Left ventricle myocardium inferior (tissue), 1 donor: ENCODE data around the gene FOXK2. TPM values are rescaled to one million over a fixed set of nuclear protein-coding genes. Genes with fewer than 3 reads are reported as not detected.

ENCODE experiments used
- DNase-seq: peaks from one replicate; pipeline ENCODE4 v3.0.0-alpha.2; 2020
- H3K27ac ChIP-seq: fragments of 200-600 bp; replicated peaks from 2 replicates; pipeline ENCODE4 v1.8.0; 2021
- H3K27me3 ChIP-seq: fragments of 200-600 bp; 2 replicates; pipeline ENCODE4 v1.8.0; 2021; ENCODE audit warnings: low read depth
- H3K36me3 ChIP-seq: fragments of 200-600 bp; 2 replicates; pipeline ENCODE4 v1.8.0; 2021
- H3K4me1 ChIP-seq: fragments of 200-600 bp; 2 replicates; pipeline ENCODE4 v1.8.0; 2021
- H3K4me3 ChIP-seq: fragments of 200-600 bp; 2 replicates; pipeline ENCODE4 v1.8.0; 2021; ENCODE audit warnings: mild to moderate bottlenecking, moderate library complexity
- H3K9me3 ChIP-seq: fragments of 200-600 bp; replicated peaks from 2 replicates; pipeline ENCODE4 v1.8.0; 2021
- intact Hi-C: fragments of 100-400 bp; cut with micrococcal nuclease; formaldehyde crosslinking; loops from one replicate; pipeline ENCODE4 v1.11.0; 2022
- total RNA-seq: library from RNA; stranded (reverse); fragmentation: NEBNext Ultra II Directional; extraction: Animal tissue kit (Norgen Biotek cat#: 25700); gene quantifications from one replicate; pipeline ENCODE4 v1.2.1, GENCODE V29; 2021
- TF ChIP-seq, protein P1 (sequence below): fragments of 200-600 bp; IDR thresholded peaks from 2 replicates; pipeline ENCODE4 v1.8.0; 2021; ENCODE audit warnings: antibody characterized with exemption, mild to moderate bottlenecking, borderline replicate concordance
- donor health status: DM: no; HTN: yes; CAD: no; lungs with severe emphysema.

FOXK2 gene
- total RNA-seq, 1 donor from 2014 or later = 41.6 TPM

- DNase-seq = no peak
- no peak overlapping the region for H3K4me3 ChIP-seq
- intact Hi-C loops = no loop called here
- H3K27ac ChIP-seq = peak overlapping the region; percentile 90
- H3K4me1 ChIP-seq = peaks cover 93% of the 10 kb centered on the region
- H3K27me3 ChIP-seq = no peaks in the 10 kb centered on the region
- no peaks in the 10 kb centered on the region for H3K9me3 ChIP-seq
- TF ChIP-seq, protein P1, sequence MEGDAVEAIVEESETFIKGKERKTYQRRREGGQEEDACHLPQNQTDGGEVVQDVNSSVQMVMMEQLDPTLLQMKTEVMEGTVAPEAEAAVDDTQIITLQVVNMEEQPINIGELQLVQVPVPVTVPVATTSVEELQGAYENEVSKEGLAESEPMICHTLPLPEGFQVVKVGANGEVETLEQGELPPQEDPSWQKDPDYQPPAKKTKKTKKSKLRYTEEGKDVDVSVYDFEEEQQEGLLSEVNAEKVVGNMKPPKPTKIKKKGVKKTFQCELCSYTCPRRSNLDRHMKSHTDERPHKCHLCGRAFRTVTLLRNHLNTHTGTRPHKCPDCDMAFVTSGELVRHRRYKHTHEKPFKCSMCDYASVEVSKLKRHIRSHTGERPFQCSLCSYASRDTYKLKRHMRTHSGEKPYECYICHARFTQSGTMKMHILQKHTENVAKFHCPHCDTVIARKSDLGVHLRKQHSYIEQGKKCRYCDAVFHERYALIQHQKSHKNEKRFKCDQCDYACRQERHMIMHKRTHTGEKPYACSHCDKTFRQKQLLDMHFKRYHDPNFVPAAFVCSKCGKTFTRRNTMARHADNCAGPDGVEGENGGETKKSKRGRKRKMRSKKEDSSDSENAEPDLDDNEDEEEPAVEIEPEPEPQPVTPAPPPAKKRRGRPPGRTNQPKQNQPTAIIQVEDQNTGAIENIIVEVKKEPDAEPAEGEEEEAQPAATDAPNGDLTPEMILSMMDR = no peak
- no peaks in the 10 kb centered on the region for H3K36me3 ChIP-seq
These were observed 5.0 kb downstream of the FOXK2 start for GRCh38 chr17:82524540-82524939.

- H3K27ac ChIP-seq = peak overlapping the region; percentile 90
- H3K27me3 ChIP-seq = no peaks in the 10 kb centered on the region
- intact Hi-C loops = no loop called here
- H3K4me1 ChIP-seq = peaks cover 97% of the 10 kb centered on the region
- TF ChIP-seq, protein P1 = no peak
- no peaks in the 10 kb centered on the region for H3K9me3 ChIP-seq
- H3K36me3 ChIP-seq = no peaks in the 10 kb centered on the region
- no peak for DNase-seq
- no peak overlapping the region for H3K4me3 ChIP-seq
These were observed 6.2 kb downstream of the FOXK2 start for GRCh38 chr17:82525712-82526111.

DNA sequence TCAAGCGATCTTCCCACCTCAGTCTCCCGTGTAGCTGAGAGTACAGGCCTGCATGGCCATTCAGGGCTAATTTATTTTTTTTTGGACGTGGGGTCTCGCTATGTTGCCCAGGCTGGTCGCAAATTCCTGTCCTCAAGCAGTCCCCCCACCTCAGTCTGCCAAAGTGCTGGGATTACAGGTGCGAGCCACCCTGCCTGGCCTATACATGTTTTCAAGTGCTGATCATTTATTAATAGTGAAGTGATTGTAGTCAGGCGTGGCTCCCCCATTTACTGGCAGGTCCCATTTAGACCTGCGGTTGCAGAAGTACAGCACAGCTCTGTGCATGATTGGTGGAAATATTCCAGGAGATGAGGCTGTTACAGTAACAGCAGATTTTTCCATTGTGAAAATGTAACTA, 8.4 kb downstream of the FOXK2 start:
- TF ChIP-seq, protein P1 = no peak
- Histone ChIP-seq H3K4me1 (peaks cover 96% of the 10 kb centered on the region), H3K36me3 (no peaks in the 10 kb centered on the region), H3K4me3 (no peak overlapping the region), H3K27me3 (no peaks in the 10 kb centered on the region), H3K9me3 (no peaks in the 10 kb centered on the region), H3K27ac (peak overlapping the region; percentile 90)
- intact Hi-C loops = no loop called here
- DNase-seq = no peak

DNA sequence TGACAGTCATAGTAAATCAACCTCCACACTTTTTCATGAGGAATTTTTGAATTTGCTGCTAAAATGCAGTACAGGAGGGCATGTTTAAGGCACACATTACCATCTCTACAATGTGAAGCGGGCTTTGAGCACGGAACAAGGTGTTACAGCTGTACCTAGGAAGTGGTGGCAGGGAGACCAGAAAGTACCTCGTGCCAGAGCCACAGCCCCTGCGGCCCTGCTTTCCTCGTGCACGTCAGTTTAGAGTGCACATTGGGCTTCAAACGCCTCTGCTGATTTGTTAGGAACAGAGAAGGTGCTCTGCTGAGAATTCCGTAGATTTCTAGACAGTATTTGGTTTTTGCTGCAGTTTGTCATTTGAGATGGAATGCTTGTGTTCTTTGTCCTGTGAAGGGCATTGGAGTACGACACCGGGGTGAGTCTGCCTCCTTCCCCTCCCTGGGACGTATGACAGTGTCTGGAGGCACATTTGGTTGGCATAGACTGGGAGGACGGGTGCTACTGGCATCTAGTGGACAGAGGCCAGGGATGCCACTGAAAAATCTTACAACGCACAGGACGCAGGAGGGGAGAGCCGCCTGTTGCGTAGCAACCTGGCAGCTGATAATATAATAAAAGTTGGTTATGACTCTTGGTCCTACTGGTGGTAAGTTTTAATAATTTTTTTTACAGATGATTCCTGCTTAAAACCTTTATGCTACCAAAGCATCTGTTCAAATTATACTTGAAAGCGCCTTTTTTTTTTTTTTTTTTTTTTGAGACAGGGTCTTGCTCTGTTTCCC, 9.1 kb downstream of the FOXK2 start:
- intact Hi-C loops = no loop called here
- TF ChIP-seq, protein P1 = peak; percentile 55
- DNase-seq = peak; percentile 56
- H3K4me3 ChIP-seq = no peak overlapping the region
- no peaks in the 10 kb centered on the region for H3K36me3 ChIP-seq
- no peaks in the 10 kb centered on the region for H3K9me3 ChIP-seq
- no peaks in the 10 kb centered on the region for H3K27me3 ChIP-seq
- peaks cover 98% of the 10 kb centered on the region for H3K4me1 ChIP-seq
- peak overlapping the region; percentile 90 for H3K27ac ChIP-seq

- no peaks in the 10 kb centered on the region for H3K36me3 ChIP-seq
- peaks cover 98% of the 10 kb centered on the region for H3K4me1 ChIP-seq
- no peak for DNase-seq
- no peaks in the 10 kb centered on the region for H3K27me3 ChIP-seq
- H3K9me3 ChIP-seq = no peaks in the 10 kb centered on the region
- TF ChIP-seq, protein P1 = no peak
- intact Hi-C loops = no loop called here
- no peak overlapping the region for H3K4me3 ChIP-seq
- H3K27ac ChIP-seq = peak overlapping the region; percentile 90
These were observed 10.4 kb downstream of the FOXK2 start for GRCh38 chr17:82529914-82530300.
